LNCAP (cell line): ENCODE data around the gene PLA2G5.

Source experiments
- TF ChIP-seq, protein P1 (sequence below): fragments of 450-650 bp; IDR thresholded peaks from 2 replicates; pipeline ENCODE4 v1.5.1; 2017; ENCODE audit warnings: mild to moderate bottlenecking

Gene PLA2G5

DNA sequence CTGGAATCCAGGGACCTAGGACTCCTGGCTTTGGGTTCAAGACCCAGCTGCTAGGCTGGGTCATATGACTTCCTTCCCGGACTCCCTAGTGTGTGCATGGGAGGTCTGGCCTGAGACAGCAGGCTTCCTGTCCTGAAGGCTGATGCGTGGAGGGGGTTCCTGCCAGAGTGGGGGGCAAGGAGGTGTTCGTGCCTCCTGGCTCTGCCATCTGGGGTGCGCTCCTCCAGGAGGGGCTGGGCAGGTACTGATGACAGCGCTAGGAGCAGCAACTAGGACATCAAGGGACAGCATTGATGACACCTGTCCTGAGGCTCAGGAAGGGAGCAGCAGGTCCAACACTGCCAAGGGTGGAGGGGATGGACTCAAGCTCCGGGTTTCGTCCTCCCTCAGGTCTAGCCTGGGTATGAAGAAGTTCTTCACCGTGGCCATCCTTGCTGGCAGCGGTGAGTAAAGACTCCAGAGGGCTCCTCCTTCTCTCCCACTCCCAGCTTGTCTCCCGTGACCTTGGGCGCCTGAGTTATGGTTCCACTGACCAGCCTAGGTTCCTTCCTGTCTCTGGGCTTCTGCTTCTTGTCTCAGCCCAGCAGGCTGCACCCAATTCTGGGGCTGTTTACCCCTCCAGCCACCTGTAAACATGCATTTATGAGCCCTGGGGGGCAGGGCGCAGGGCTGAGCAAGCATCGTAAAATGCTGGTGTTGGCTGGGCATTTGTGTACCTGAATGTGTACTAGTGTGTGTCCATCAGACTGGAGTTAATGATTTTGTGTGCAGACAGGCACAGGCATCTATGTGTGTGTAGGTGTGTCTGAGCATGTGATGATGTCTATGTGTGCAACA, 70.0 kb downstream of the PLA2G5 start:
- TF ChIP-seq, protein P1, sequence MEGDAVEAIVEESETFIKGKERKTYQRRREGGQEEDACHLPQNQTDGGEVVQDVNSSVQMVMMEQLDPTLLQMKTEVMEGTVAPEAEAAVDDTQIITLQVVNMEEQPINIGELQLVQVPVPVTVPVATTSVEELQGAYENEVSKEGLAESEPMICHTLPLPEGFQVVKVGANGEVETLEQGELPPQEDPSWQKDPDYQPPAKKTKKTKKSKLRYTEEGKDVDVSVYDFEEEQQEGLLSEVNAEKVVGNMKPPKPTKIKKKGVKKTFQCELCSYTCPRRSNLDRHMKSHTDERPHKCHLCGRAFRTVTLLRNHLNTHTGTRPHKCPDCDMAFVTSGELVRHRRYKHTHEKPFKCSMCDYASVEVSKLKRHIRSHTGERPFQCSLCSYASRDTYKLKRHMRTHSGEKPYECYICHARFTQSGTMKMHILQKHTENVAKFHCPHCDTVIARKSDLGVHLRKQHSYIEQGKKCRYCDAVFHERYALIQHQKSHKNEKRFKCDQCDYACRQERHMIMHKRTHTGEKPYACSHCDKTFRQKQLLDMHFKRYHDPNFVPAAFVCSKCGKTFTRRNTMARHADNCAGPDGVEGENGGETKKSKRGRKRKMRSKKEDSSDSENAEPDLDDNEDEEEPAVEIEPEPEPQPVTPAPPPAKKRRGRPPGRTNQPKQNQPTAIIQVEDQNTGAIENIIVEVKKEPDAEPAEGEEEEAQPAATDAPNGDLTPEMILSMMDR = no peak

DNA sequence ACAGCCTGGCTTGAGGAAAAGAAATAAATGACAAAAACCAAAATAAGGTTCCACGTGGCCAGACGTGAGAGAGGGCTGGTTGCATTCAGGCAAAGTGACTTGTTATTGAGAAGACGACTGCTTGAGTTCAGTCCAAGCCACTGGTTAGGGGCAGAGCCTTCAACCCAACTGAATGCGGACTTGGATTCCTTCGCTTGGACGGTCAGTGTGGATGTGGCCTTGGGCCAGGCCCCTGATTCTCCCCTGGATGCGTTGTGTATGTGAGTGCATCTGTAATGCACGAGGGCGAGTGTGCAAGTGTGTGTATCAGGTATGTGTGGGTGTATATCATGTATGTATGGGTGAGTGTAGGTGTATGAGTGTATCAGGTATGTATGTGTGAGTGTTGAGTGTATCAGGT, 71.0 kb downstream of the PLA2G5 start:
- TF ChIP-seq, protein P1 = no peak

DNA sequence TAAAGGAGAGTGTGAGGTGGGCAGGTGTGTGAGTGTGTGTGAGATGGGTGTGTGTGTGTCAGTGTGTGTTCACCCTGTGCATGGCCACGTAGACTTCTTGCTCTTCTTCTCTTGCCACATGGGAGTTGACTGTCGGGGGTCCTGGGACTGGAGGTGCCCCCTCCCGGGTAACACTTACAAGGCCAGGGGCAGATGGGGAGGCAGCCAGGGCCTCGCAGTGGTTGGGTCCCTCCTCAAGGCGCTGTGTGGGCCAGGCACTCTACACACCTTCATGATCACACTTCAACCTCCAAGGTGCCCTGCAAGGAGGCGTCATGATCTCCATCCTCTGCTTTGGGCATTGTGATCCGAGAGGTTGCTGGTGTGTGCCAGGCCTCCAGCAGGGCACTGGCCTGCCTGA, 71.5 kb downstream of the PLA2G5 start:
- TF ChIP-seq, protein P1 = no peak
